HG02571 (cell line): ENCODE data around the gene MCOLN1.

Experiments used
- ATAC-seq: cut with Tn5 transposase; IDR thresholded peaks from one replicate; pipeline ENCODE4 v1.9.1; 2021; ENCODE audit warnings: mild to moderate bottlenecking, moderate library complexity; ENCODE audit not compliant: unreplicated experiment

The MCOLN1 gene

DNA sequence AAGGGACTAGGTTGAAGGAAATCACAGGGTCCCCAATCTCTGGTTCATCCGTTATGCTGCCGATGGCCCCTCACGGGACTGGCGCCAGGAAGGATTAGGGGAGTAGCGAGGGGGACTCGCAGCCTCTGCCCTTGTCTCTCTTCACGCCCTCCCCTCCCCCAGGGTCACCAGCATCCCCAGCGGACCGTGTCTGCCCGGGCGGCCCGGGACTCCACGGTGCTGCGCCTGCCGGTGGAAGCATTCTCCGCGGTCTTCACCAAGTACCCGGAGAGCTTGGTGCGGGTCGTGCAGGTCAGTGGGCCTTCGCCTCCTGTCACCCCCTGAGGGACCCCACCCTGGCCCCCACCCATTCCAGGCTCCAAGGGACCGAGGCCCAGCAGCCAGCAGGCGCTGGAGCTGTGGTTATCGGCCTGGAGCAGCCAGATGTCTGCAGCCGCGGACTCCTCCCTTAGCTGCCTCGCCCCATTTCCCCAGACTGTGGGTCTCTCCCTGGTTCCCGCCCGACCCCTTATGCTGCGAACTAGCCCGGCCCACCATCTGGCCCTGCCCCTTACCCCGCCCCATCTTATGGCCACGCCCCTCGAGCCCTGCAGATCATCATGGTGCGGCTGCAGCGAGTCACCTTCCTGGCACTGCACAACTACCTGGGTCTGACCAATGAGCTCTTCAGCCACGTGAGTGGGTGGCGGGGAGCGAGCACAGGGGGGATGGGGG lies 18.5 kb downstream of the MCOLN1 start:
- ATAC-seq: no peak

DNA sequence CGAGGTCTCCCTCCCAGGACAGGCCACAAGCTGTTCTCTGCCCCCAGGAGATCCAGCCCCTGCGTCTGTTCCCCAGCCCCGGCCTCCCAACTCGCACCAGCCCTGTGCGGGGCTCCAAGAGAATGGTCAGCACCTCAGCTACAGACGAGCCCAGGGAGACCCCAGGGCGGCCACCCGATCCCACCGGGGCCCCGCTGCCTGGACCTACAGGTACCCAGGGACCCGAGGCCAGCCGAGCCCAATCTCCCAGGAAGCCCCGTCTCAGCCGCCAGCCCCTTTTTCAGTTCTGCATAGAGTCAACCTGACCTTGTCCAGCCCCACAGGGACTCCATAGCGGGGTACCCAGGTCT lies 19.0 kb downstream of the MCOLN1 start:
- ATAC-seq: no peak

DNA sequence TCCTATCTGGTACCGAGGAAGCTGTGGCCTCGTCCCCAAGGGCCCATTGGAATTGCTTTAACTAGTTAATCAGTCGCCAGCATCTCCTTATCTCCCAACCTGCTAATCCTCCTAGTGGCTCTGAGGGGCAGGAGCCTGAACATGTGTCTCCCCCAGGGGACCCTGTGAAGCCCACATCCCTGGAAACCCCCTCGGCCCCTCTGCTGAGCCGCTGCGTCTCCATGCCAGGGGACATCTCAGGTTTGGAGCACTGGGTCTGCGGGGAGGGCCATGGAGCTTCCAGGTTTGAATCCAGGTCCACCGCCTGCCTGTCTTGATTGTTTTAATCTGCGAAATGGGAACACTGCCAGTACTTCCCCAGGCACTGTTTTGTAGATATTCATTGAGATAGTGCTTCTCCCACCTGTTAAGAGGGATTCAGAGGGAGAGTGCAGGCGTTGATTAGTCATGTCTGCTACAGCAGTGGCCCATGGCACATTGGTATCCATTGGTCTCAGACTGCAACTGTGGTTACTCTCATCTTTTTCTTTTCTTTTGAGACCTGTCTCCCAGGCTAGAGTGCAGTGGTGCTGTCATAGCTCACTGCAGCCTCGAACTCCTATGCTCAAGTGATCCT lies 19.5 kb downstream of the MCOLN1 start:
- ATAC-seq: no peak

DNA sequence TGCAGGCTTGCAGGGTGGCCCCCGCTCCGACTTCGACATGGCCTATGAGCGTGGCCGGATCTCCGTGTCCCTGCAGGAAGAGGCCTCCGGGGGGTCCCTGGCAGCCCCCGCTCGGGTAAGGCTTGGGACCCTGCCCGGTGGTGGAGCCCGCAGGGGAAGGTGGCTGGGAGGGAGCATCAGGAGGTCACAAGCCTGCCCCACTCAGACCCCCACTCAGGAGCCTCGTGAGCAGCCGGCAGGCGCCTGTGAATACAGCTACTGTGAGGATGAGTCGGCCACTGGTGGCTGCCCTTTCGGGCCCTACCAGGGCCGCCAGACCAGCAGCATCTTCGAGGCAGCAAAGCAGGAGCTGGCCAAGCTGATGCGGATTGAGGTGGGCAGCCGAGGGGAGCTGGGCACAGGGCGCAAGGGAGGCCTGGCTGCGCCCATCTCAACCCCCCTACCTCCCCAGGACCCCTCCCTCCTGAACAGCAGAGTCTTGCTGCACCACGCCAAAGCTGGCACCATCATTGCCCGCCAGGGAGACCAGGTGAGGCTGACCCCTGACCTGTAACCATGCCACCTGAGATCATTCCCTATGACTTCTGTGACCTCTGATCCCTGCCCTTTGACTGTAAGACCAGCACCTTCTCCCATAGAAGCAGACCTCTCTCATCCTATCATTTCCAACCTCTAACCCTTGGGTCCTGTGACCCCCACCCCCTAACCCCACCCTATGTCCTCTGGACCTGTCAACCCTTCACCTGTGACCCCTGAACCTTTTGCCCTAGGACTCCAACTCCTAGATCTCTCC lies 20.3 kb downstream of the MCOLN1 start:
- ATAC-seq: no peak

DNA sequence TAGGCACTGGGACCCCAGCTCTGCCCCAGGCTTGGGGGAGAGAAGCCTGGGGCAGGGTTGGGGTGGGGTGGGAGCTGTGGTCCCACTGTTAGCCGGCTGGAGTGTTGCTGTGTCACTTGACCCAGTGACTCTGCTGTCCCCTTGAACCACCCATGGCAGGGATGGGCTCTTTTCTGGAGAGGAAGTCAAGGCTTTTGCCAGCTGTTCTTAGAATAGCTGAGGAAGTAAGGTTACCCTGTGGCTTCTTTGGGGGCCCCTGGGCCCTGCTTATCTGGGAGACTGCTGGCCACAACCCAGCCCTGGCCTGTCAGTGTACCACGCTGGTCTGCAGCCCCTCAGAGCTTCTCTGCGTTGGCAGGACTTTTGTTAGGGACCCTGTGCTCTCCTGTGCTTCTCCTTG lies 22.2 kb downstream of the MCOLN1 start:
- ATAC-seq: no peak

DNA sequence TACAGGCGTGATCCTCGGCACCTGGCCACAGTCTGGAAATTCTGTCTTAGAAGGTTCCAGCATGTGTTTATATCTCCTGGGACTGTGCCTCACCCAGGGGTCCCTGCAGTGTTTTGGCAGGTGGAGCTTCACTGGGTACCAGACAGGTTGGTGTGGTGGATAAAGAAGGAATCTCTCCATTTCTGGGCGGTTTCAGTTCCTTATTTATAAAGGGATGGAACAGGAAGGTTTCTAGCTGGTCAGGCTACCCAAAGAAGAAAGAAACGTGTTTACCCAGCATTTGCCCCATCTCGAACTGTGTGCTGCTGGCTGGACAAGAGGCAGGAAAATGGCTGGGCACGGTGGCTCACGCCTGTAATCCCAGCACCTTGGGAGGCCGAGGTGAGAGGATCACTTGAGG lies 22.9 kb downstream of the MCOLN1 start:
- ATAC-seq: no peak

DNA sequence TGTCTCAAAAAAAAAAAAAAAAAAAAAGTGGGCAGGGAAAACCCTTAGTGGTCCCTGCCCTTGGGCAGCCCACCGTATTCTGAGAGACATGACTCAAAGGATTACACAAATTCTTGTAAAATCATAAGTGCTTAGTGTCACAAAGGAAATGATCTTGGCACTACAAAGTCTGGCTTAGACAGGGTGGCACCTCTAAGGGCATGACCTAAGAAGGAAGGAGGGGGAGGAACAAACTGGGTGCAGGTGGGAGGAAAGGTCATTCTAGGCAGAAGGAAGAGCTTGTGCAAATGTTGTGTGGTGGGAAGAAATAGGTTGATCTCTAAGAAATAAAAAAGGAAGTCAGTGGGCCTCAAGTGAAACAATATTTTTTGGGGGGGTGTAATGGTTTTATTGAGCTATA lies 23.5 kb downstream of the MCOLN1 start:
- no peak for ATAC-seq

DNA sequence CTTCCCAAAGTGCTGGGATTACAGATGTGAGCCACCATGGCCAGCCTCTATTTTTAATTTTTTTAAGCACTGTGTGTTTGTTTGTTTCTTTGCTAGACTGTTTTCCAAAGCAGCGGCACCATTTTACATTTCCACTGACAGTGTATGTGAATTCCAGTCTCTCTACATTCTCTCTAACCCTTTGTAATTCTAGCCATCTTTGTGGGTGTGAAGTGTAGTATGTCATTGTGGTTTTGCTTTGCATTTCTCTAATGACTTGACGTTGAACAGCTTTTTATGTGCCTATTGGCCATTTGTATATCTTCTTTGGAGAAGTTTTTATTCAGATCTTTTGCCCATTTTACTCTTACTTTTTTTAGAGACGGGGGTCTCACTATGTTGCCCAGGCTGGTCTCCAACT lies 24.7 kb downstream of the MCOLN1 start:
- ATAC-seq: no peak

DNA sequence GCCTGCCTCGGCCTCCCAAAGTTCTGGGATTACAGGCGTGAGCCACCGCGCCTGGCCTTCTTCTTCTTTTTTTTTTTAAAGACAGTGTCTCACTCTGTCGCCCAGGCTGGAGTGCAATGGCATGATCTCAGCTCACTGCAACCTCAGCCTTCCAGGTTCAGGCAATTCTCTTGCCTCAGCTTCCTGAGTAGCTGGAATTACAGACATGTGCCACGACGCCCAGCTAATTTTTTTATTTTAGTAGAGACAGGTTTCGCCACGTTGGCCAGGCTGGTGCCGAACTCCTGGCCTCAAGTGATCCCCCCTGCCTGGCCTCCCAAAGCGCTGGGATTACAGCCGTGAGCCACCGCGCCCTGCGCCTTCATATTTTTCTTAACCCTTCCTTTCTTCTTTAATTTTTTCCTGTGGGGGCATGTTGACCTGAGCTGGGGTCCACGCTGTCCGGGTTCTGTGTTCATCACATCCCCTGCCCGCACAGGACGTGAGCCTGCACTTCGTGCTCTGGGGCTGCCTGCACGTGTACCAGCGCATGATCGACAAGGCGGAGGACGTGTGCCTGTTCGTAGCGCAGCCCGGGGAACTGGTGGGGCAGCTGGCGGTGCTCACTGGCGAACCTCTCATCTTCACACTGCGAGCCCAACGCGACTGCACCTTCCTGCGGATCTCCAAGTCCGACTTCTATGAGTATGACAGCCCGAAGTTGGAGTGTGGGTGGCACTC lies 27.2 kb downstream of the MCOLN1 start:
- no peak for ATAC-seq

DNA sequence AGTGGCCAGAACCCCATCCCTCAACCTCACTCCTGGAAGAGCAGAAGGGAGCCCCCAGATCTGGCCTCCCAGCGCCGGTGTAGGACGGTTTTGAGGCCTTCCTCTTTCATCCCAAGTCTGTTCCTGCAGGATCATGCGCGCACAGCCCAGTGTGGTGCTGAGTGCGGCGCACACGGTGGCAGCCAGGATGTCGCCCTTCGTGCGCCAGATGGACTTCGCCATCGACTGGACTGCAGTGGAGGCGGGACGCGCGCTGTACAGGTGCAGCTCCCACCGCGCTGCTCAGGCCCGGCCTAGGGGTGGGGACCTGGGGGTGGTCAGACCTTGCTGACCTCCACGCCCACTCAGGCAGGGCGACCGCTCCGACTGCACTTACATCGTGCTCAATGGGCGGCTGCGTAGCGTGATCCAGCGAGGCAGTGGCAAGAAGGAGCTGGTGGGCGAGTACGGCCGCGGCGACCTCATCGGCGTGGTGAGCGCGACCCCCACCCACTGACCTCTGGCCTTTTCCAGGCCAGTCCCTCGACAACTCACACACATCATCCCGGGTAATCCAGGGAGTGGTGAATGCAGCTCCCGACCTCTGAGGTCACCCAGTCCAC lies 27.8 kb downstream of the MCOLN1 start:
- ATAC-seq: no peak

DNA sequence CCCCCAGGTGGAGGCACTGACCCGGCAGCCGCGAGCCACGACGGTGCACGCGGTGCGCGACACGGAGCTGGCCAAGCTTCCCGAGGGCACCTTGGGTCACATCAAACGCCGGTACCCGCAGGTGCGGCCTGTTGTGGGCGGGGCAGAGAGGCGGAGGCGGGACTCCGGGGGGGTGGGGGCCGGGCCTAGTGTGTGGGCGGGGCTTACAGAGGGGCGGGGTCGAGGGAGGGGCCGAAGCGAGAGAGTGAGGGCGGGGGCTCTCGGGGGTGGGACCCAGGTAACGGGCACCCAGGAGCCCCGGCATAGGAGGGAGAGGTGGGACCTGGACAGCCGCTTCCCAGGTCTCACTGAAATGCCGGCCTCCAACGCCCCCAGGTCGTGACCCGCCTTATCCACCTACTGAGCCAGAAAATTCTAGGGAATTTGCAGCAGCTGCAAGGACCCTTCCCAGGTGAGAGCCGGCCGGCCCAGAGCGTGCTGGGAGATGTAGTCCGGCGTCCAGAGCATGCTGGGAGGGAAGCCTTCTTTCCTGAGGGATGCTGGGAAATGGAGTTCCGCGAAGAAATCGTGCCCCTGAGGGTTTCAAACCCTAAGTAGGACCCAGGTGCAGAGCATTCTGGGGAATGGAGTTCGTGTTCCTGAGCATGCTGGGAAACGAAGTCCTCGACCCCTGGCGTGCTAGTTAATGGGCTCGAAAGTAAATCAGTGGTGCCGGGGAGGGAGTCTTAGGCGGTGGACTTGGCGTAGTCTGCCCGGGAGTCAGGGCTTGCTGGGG lies 28.8 kb downstream of the MCOLN1 start:
- ATAC-seq: no peak

DNA sequence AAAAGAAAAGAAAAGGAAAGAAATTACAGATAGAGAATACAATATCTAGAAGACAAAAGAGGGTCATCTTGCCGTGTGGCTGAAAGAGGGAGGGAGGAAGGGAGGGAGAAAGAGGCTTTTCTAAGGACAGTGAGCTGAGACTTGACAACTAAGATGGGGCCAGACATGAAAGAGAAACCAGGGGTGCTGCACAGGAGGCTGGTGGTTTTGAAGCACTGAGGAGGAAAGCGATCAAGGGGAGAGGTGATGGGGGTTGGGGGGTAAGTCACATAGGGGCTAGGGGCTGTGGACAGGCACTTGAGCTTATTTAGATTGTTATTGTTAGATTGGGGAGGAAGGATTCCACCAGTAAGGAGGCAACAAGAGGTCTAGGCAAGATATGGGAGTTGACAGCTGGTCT lies 30.4 kb downstream of the MCOLN1 start:
- ATAC-seq: no peak

DNA sequence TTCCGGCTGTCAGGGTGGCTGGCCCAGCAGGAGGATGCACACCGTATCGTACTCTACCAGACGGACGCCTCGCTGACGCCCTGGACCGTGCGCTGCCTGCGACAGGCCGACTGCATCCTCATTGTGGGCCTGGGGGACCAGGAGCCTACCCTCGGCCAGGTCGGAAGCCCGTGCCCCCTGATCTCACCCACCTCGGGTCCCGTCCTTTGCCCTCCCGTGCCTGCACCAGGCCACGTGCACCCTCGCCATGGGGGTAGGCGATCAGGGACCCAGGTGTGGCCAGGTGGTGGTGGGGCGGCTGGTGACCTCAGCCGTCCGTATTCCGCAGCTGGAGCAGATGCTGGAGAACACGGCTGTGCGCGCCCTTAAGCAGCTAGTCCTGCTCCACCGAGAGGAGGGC lies 32.1 kb downstream of the MCOLN1 start:
- ATAC-seq: no peak

DNA sequence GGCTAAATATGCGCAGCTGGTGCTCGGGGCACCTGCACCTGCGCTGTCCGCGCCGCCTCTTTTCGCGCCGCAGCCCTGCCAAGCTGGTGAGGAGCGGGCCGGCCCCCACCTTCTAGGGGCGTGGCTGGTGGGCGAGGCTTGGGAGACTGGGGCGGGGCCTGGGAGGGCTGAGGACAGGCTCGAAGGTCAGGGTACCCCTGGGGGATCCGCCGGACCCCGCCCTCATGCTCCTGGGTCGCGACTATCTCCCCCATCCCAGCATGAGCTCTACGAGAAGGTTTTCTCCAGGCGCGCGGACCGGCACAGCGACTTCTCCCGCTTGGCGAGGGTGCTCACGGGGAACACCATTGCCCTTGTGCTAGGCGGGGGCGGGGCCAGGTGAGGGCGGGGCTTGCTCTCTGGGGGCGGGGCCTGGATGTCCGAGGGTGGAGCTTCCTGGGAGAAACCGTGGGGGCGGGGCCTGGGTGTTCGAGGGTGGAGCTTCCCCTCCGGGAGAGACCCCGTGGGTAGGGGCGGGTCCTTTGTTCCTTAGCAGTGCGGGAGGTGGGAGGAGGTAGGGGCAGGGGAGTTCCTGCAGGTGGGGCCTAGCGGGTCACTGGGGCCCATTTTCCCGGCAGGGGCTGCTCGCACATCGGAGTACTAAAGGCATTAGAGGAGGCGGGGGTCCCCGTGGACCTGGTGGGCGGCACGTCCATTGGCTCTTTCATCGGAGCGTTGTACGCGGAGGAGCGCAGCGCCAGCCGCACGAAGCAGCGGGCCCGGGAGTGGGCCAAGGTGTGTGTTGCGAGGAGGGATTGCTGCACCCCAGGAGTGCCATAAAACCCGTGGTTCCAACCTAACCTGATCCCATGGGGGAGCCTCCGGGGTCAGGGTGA lies 32.8 kb downstream of the MCOLN1 start:
- ATAC-seq: no peak

DNA sequence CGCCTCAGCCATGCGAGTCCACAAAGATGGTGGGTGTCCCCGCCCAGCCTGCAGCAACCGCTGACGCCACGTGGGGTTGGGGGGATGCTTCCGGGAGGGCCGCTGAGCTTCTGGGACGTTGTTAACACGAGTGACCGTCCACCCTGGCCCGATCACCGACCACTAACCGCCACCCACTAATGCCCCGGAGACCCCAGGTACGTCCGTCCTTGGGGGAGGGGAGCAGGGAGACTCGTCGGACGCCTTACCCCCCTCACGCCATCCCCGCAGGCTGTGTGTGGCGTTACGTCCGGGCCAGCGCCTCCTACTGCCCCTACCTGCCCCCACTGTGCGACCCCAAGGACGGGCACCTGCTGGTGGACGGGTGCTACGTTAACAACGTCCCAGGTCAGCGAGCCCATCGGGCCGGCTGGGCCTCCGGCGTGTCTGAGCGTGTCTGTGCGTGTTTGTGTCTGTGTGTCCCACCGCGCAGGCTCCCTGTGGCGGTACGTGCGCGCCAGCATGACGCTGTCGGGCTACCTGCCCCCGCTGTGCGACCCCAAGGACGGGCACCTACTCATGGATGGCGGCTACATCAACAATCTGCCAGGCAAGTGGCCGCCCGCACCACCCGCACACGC lies 34.4 kb downstream of the MCOLN1 start:
- no peak for ATAC-seq

DNA sequence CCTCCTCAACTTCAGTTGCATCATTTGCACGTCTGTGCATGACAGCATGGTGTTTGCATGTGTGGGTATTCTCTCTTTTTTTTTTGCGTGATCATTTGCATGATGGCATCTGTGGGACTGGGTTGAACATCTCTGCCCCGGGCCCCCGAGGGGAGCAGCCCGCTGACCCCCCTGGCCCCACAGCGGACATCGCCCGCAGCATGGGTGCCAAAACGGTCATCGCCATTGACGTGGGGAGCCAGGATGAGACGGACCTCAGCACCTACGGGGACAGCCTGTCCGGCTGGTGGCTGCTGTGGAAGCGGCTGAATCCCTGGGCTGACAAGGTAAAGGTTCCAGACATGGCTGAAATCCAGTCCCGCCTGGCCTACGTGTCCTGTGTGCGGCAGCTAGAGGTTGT lies 36.2 kb downstream of the MCOLN1 start:
- ATAC-seq: no peak

DNA sequence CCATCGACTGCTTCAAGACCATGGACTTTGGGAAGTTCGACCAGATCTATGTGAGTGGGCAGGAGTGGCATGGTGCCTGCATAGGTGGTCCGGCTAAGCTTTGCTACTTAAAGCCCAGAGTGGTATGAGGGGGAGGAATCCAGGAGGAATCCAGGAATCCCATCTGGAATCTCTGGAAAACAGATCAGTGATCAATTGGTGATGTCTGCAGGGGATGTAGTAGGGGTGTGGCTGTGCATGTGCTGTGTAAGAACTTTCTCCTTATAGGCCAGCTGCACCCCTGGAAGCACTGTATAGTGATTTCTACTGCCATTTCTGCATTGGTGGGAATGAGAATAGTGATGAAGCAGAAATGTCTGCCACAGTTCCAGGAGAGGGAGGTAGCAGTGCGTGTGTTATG lies 36.7 kb downstream of the MCOLN1 start:
- ATAC-seq: no peak

DNA sequence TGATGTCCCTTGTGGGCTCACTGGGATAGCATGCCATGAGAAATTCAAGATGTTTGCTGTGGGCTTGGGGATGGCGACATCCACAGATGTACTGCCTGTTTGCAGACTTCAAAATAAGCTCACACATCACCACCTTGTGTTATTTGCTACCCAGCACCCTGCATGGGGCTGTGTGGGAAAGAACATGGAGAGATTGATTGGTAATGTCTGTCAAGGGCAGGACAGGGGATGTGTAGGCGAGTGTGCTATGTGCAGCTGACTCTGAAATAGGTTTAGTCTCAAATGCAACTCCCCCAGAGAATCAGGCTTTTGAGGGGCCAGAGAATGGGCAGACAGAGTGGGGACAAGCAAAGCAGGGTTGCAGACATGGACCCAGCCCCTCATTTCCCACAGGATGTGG lies 37.8 kb downstream of the MCOLN1 start:
- no peak for ATAC-seq

DNA sequence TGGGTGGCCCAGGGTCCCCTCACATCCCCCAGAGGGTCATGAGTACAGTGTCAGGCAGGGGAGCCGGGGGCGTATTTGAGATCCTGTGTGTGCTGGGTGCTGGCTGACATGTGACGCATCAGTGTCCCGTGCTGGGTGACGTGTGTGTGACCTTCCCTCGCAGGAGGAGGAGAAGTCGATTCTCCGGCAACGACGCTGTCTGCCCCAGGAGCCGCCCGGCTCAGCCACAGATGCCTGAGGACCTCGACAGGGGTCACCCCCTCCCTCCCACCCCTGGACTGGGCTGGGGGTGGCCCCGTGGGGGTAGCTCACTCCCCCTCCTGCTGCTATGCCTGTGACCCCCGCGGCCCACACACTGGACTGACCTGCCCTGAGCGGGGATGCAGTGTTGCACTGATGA lies 38.9 kb downstream of the MCOLN1 start:
- ATAC-seq: no peak
